T-cell (primary cell): ENCODE results near the gene H6PD. TPM values are rescaled to one million over a fixed set of nuclear protein-coding genes. Genes with fewer than 3 reads are reported as not detected.

ENCODE experiments used
- ATAC-seq, 4 experiments: fragments of 200-7000 bp in 3 of 4; fragments of 150-1000 bp in 1 of 4; cut with Tn5 transposase; replicated peaks in 1 of 4; 1 replicate in 3 of 4; 2 replicates in 1 of 4; pipeline ENCODE4 v1.10.0; 2021; ENCODE audit warnings: moderate library complexity in 3 of 4, mild to moderate bottlenecking in 2 of 4, moderate number of reproducible peaks in 1 of 4
- CTCF ChIA-PET, 2 donors: fragments of 300-600 bp; sonication (Branson Sonifier 250); formaldehyde crosslinking; loops; one replicate each; lab custom pipeline; 2022; ENCODE audit warnings: antibody characterized with exemption in 2 of 2; lab: Charles Lee
- POLR2A ChIA-PET, 2 donors: fragments of 300-600 bp; sonication (Branson Sonifier 250); formaldehyde crosslinking; loops; one replicate each; lab custom pipeline; 2022; ENCODE audit warnings: antibody characterized with exemption in 2 of 2; lab: Charles Lee
- DNase-seq, 35 experiments: peaks; one replicate each; pipeline versions ENCODE4 v3.0.0 to v3.0.0-alpha.2; 2013 to 2023
- H3K27ac ChIP-seq: one replicate; pipeline ENCODE4 v1.5.1; 2013; ENCODE audit warnings: low read length
- H3K27me3 ChIP-seq, 2 experiments: replicated peaks in 1 of 2; 1 replicate in 1 of 2; 2 replicates in 1 of 2; pipeline versions ENCODE4 v1.6.1 to v1.7.0; 2013; ENCODE audit warnings: low read length in 1 of 2, mixed read lengths in 1 of 2; ENCODE audit not compliant: control insufficient read depth in 2 of 2, insufficient read depth in 2 of 2; ENCODE audit errors: extremely low read depth in 1 of 2
- H3K36me3 ChIP-seq, 2 donors: 1 replicate in 1 of 2; 2 replicates in 1 of 2; pipeline versions ENCODE4 v1.6.1 to v1.7.0; 2013; ENCODE audit warnings: low read length in 1 of 2; ENCODE audit not compliant: control insufficient read depth in 2 of 2, insufficient read depth in 1 of 2; ENCODE audit errors: extremely low read depth in 1 of 2
- H3K4me1 ChIP-seq, 2 experiments: 1 replicate in 1 of 2; 2 replicates in 1 of 2; pipeline versions ENCODE4 v1.6.1 to v1.7.0; 2013; ENCODE audit warnings: low read length in 2 of 2, mixed read lengths in 1 of 2; ENCODE audit not compliant: insufficient read depth in 2 of 2, control insufficient read depth in 1 of 2; ENCODE audit errors: extremely low read depth in 1 of 2
- H3K4me3 ChIP-seq, 2 donors: 1 replicate in 1 of 2; 2 replicates in 1 of 2; pipeline versions ENCODE4 v1.5.1 to v1.7.0; 2013; ENCODE audit warnings: mild to moderate bottlenecking in 2 of 2, low read length in 1 of 2, moderate library complexity in 1 of 2; ENCODE audit not compliant: control insufficient read depth in 1 of 2; ENCODE audit errors: extremely low read depth in 1 of 2
- H3K9me3 ChIP-seq: 2 replicates; pipeline ENCODE4 v1.7.0; 2013
- H3K27ac Mint-ChIP-seq, 2 donors: one replicate each; pipeline ENCODE4 v1.8.0; 2020 to 2021; ENCODE audit warnings: mild to moderate bottlenecking in 2 of 2, mixed read lengths in 2 of 2
- H3K27me3 Mint-ChIP-seq, 2 donors: one replicate each; pipeline ENCODE4 v1.8.0; 2021 to 2022; ENCODE audit warnings: mixed read lengths in 2 of 2
- H3K36me3 Mint-ChIP-seq: one replicate; pipeline ENCODE4 v1.8.0; 2021; ENCODE audit warnings: mixed read lengths
- H3K4me1 Mint-ChIP-seq, 3 donors: one replicate each; pipeline ENCODE4 v1.8.0; 2020 to 2022; ENCODE audit warnings: mixed read lengths in 3 of 3, mild to moderate bottlenecking in 1 of 3
- H3K4me3 Mint-ChIP-seq, 3 donors: one replicate each; pipeline ENCODE4 v1.8.0; 2020 to 2022; ENCODE audit warnings: mild to moderate bottlenecking in 3 of 3, mixed read lengths in 3 of 3, moderate library complexity in 3 of 3
- H3K9me3 Mint-ChIP-seq, 3 donors: one replicate each; pipeline ENCODE4 v1.8.0; 2020 to 2022; ENCODE audit warnings: mixed read lengths in 3 of 3
- WGBS: methylation state at CpG from one replicate; pipeline ENCODE4 v1.1.5; 2013; ENCODE audit warnings: missing lambda C conversion rate; ENCODE audit not compliant: insufficient coverage; 5-methylcytosine and 5-hydroxymethylcytosine counted together
- total RNA-seq, 35 experiments: library from RNA in 6 of 35; stranded (reverse) in 6 of 35; fragments of 120-200 nt in 1 of 35; gene quantifications; one replicate each; pipeline versions ENCODE4 v1.2.1 to v1.2.4 and lab custom pipeline; 2013 to 2026

H6PD gene
- total RNA-seq, 5 donors from 2014 or later (not counting 1 experiment from before 2014, with no cell fraction given): 17.6 to 26.5 (median 23.9) TPM

- POLR2A ChIA-PET: no interaction called here
- WGBS: 83% methylated on average over 15 of the region's 19 CpGs
- ATAC-seq (no peak), DNase-seq (no peak)
- Mint-ChIP-seq H3K4me3 (peak overlapping the region in 1 of 3 donors; percentile 77), H3K9me3 (peaks cover 0 to 13% (median 0%) of the 10 kb centered on the region in 3 donors), H3K27me3 (peaks cover 0 to 6% of the 10 kb centered on the region in 2 donors), H3K36me3 (no peaks in the 10 kb centered on the region), H3K4me1 (peaks cover 45 to 63% (median 51%) of the 10 kb centered on the region in 3 donors), H3K27ac (no peak overlapping the region)
- Histone ChIP-seq H3K9me3 (no peaks in the 10 kb centered on the region), H3K4me1 (peaks cover 22 to 55% of the 10 kb centered on the region in 2 experiments), H3K4me3 (no peak overlapping the region), H3K36me3 (no peaks in the 10 kb centered on the region), H3K27ac (no peak overlapping the region), H3K27me3 (peaks cover 0 to 24% of the 10 kb centered on the region in 2 experiments)
- CTCF ChIA-PET: interaction anchor here in 1 of 2 donors (1.1 kb wide), 1 partner anchor 14 kb away, joined by 4 read pairs; no protein-coding TSS in a partner anchor
These were observed 46.7 kb downstream of the H6PD start for GRCh38 chr1:9281071-9281827.

DNA sequence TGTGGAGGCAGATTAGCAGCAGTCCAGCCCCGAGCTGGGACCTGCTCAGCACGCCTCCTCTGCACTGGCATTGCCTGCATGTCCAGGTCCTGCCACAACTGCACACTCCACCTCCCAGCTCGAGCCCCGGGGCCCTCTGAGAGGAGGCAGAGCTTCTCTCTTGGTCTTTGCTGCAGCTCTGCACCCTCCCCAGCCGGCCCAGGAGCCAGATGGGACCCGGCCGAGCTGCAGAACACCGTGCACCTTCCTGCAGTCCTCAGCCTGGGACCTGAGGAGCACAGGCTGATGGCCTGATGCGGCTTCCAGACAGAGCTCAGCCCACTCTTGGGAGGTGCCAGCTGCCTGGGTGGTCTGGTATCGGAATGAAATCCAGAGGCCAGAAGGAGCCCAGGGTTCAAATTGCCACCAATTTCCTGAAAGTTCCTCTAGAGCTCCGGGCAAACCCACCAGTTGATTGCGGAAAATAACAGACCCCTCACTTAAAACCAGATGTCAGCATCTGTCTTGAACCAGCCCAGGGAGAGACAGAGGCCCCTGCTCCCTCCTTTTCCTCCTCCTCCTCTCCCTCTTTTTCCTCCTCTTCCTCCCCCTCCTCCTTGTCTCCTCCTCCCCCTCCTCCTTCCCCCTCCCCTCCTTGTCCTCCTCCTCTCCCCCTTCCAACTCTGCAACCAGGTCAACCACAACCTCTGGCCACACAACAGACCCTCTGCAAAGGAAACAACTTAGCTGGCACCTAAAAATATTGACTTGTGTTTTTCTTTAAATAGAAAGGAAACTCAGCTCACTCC, 47.5 kb downstream of the H6PD start:
- Mint-ChIP-seq H3K36me3 (no peaks in the 10 kb centered on the region), H3K27me3 (peaks cover 0 to 6% of the 10 kb centered on the region in 2 donors), H3K9me3 (peaks cover 0 to 15% (median 0%) of the 10 kb centered on the region in 3 donors), H3K4me3 (no peak overlapping the region), H3K4me1 (peaks cover 45 to 69% (median 50%) of the 10 kb centered on the region in 3 donors), H3K27ac (peak overlapping the region in 1 of 2 donors; percentile 22)
- H3K36me3 ChIP-seq: no peaks in the 10 kb centered on the region
- H3K4me3 ChIP-seq: no peak overlapping the region
- no peak overlapping the region for H3K27ac ChIP-seq
- ChIA-PET CTCF (interaction anchor here (0.6 to 1.1 kb wide), 2 partner anchors 15 to 270 kb away, joined by 3 to 4 read pairs; no protein-coding TSS in a partner anchor), POLR2A (no interaction called here)
- H3K27me3 ChIP-seq: peaks cover 0 to 24% of the 10 kb centered on the region in 2 experiments
- WGBS: 73% methylated on average over 11 of the region's 12 CpGs
- H3K9me3 ChIP-seq: no peaks in the 10 kb centered on the region
- no peak for ATAC-seq
- no peak for DNase-seq
- peaks cover 22 to 55% of the 10 kb centered on the region in 2 experiments for H3K4me1 ChIP-seq

DNA sequence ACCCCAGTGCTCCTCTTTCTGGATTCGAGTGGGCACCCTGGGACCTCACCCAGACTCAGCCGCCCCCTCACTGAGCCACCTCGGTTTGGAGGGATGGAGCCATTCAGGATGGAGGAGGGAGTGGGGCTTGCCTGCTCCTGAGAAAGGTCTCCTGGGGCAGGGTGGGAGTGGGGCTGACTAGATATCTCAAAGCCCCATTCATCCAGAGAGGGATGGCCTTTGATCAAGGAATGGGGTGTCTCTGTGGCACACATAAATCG, 48.1 kb downstream of the H6PD start:
- Mint-ChIP-seq H3K4me1 (peaks cover 45 to 69% (median 50%) of the 10 kb centered on the region in 3 donors), H3K27me3 (peaks cover 0 to 6% of the 10 kb centered on the region in 2 donors), H3K36me3 (no peaks in the 10 kb centered on the region), H3K27ac (peak overlapping the region; percentile 22 to 79), H3K4me3 (no peak overlapping the region), H3K9me3 (peaks cover 0 to 18% (median 0%) of the 10 kb centered on the region in 3 donors)
- Histone ChIP-seq H3K4me3 (no peak overlapping the region), H3K27ac (no peak overlapping the region), H3K4me1 (peaks cover 22 to 55% of the 10 kb centered on the region in 2 experiments), H3K36me3 (no peaks in the 10 kb centered on the region), H3K9me3 (no peaks in the 10 kb centered on the region), H3K27me3 (peaks cover 0 to 24% of the 10 kb centered on the region in 2 experiments)
- 90% methylated on average over 1 of the region's 4 CpGs for WGBS
- ChIA-PET POLR2A (no interaction called here), CTCF (no interaction called here)
- ATAC-seq: no peak
- no peak for DNase-seq

DNA sequence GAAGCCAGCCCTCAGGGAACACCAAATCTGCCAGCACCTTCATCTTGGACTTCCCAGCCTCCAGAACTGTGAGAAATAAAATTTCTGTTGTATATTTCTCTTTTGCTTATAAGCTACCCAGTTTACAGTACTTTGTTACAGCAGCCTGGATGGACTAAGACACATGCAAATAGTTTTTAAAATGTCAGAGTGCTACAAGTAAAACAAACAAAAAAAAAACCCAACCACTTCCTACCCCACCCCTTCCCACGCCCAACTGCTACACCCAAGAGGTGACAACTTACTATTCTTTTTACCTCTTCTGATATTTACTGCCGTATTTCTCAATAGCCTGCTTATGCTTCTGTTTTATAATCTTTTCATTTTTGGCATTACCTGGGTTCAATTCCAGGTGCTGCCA, 49.5 kb downstream of the H6PD start:
- ChIA-PET POLR2A (no interaction called here), CTCF (interaction anchor here in 1 of 2 donors (1.1 kb wide), 1 partner anchor 172 kb away, joined by 4 read pairs; no protein-coding TSS in a partner anchor)
- H3K4me1 ChIP-seq: peaks cover 20 to 49% of the 10 kb centered on the region in 2 experiments
- DNase-seq (peak in 7 of 35 experiments; percentile 6 to 32 (median 21)), ATAC-seq (peak; percentile 37 to 62 (median 58))
- no peak overlapping the region for H3K4me3 ChIP-seq
- Mint-ChIP-seq H3K9me3 (peaks cover 3 to 22% (median 7%) of the 10 kb centered on the region in 3 donors), H3K4me1 (peaks cover 42 to 66% (median 45%) of the 10 kb centered on the region in 3 donors), H3K27ac (peak overlapping the region in 1 of 2 donors; percentile 77), H3K36me3 (peaks cover 2% of the 10 kb centered on the region), H3K4me3 (peak overlapping the region in 1 of 3 donors; percentile 37), H3K27me3 (peaks cover 0 to 6% of the 10 kb centered on the region in 2 donors)
- H3K9me3 ChIP-seq: no peaks in the 10 kb centered on the region
- WGBS: 0% methylated on average over 1 of the region's 2 CpGs
- H3K27me3 ChIP-seq: peaks cover 0 to 24% of the 10 kb centered on the region in 2 experiments
- no peaks in the 10 kb centered on the region for H3K36me3 ChIP-seq
- H3K27ac ChIP-seq: no peak overlapping the region

- H3K9me3 Mint-ChIP-seq: peaks cover 4 to 23% (median 7%) of the 10 kb centered on the region in 3 donors
- no peak overlapping the region for H3K27ac ChIP-seq
- no peaks in the 10 kb centered on the region for H3K36me3 ChIP-seq
- ATAC-seq (no peak), DNase-seq (no peak)
- ChIA-PET CTCF (no interaction called here), POLR2A (no interaction called here)
- peaks cover 3% of the 10 kb centered on the region for H3K36me3 Mint-ChIP-seq
- H3K27me3 ChIP-seq: peaks cover 0 to 8% of the 10 kb centered on the region in 2 experiments
- H3K4me3 ChIP-seq: no peak overlapping the region
- no peak overlapping the region for H3K27ac Mint-ChIP-seq
- H3K4me3 Mint-ChIP-seq: no peak overlapping the region
- peaks cover 35 to 56% (median 37%) of the 10 kb centered on the region in 3 donors for H3K4me1 Mint-ChIP-seq
- H3K9me3 ChIP-seq: no peaks in the 10 kb centered on the region
- WGBS: 41% methylated on average over 5 of the region's 6 CpGs
- no peaks in the 10 kb centered on the region for H3K27me3 Mint-ChIP-seq
- peaks cover 8 to 28% of the 10 kb centered on the region in 2 experiments for H3K4me1 ChIP-seq
These were observed 52.0 kb downstream of the H6PD start for GRCh38 chr1:9286556-9286955.

- Histone ChIP-seq H3K36me3 (no peaks in the 10 kb centered on the region), H3K27ac (no peak overlapping the region), H3K27me3 (peaks cover 0 to under 1% of the 10 kb centered on the region in 2 experiments), H3K4me3 (no peak overlapping the region), H3K4me1 (peaks cover 9 to 16% of the 10 kb centered on the region in 2 experiments), H3K9me3 (no peaks in the 10 kb centered on the region)
- ChIA-PET POLR2A (interaction anchor here in 1 of 2 donors (0.6 kb wide), 1 partner anchor 93 kb away, joined by 3 read pairs; no protein-coding TSS in a partner anchor), CTCF (interaction anchor here (0.5 to 2.6 kb wide), 11 partner anchors 22 to 867 kb away, joined by 3 to 44 read pairs (median 5); no protein-coding TSS in a partner anchor)
- no peak overlapping the region for H3K4me3 Mint-ChIP-seq
- H3K27ac Mint-ChIP-seq: no peak overlapping the region
- peaks cover 4 to 20% (median 7%) of the 10 kb centered on the region in 3 donors for H3K9me3 Mint-ChIP-seq
- no peaks in the 10 kb centered on the region for H3K27me3 Mint-ChIP-seq
- ATAC-seq (no peak), DNase-seq (peak; percentile 43 to 90 (median 78))
- WGBS: 82% methylated on average over 3 of the region's 6 CpGs
- H3K4me1 Mint-ChIP-seq: peaks cover 20 to 37% (median 21%) of the 10 kb centered on the region in 3 donors
- peaks cover 3% of the 10 kb centered on the region for H3K36me3 Mint-ChIP-seq
These were observed 54.5 kb downstream of the H6PD start for GRCh38 chr1:9289090-9289534.
